Endometrium (tissue), 2 donors: ENCODE results near the gene APOA1.

Experiments
- FAIRE-seq: peaks from 2 replicates; lab custom pipeline; 2012; peaks lifted over from hg19 to GRCh38; lab: Jason Lieb, UNC
- donor health status: control.
- donor health status: control.

APOA1 gene

GRCh38 chr11:116837231-116838091, at the start of gene APOA1:
APOA1 (minus strand) TSS chr11:116837622; CDS start chr11:116837387, 235 bp downstream.
- no peak for FAIRE-seq

- FAIRE-seq = no peak
Observed at GRCh38 chr11:116885951-116886655, 48.7 kb upstream of the APOA1 start.

- no peak for FAIRE-seq
Observed at GRCh38 chr11:116882386-116882785, 45.0 kb upstream of the APOA1 start.

- FAIRE-seq = no peak
Observed at GRCh38 chr11:116881143-116881542, 43.7 kb upstream of the APOA1 start.

GRCh38 chr11:116879800-116880625, 42.6 kb upstream of the APOA1 start:
- FAIRE-seq = peak; percentile 88

GRCh38 chr11:116876656-116877055, 39.2 kb upstream of the APOA1 start:
- no peak for FAIRE-seq

- no peak for FAIRE-seq
Observed at GRCh38 chr11:116875194-116875593, 37.8 kb upstream of the APOA1 start.

GRCh38 chr11:116874251-116874650, 36.8 kb upstream of the APOA1 start:
- no peak for FAIRE-seq

- FAIRE-seq = no peak
Observed at GRCh38 chr11:116873381-116873780, 36.0 kb upstream of the APOA1 start.

GRCh38 chr11:116871248-116871647, 33.8 kb upstream of the APOA1 start:
- FAIRE-seq = no peak

GRCh38 chr11:116870054-116870453, 32.6 kb upstream of the APOA1 start:
- FAIRE-seq = no peak

GRCh38 chr11:116869610-116870009, 32.2 kb upstream of the APOA1 start:
- FAIRE-seq = no peak

GRCh38 chr11:116868066-116868465, 30.6 kb upstream of the APOA1 start:
- no peak for FAIRE-seq

- FAIRE-seq = no peak
Observed at GRCh38 chr11:116867619-116868018, 30.2 kb upstream of the APOA1 start.

- FAIRE-seq = no peak
Observed at GRCh38 chr11:116866804-116867455, 29.5 kb upstream of the APOA1 start.

GRCh38 chr11:116865696-116866095, 28.3 kb upstream of the APOA1 start:
- FAIRE-seq = no peak

- no peak for FAIRE-seq
Observed at GRCh38 chr11:116864531-116864930, 27.1 kb upstream of the APOA1 start.

GRCh38 chr11:116862951-116863350, 25.5 kb upstream of the APOA1 start:
- no peak for FAIRE-seq

GRCh38 chr11:116862185-116862584, 24.8 kb upstream of the APOA1 start:
- no peak for FAIRE-seq

- FAIRE-seq = no peak
Observed at GRCh38 chr11:116861539-116861938, 24.1 kb upstream of the APOA1 start.

GRCh38 chr11:116860303-116860702, 22.9 kb upstream of the APOA1 start:
- FAIRE-seq = no peak

- no peak for FAIRE-seq
Observed at GRCh38 chr11:116859175-116859574, 21.8 kb upstream of the APOA1 start.
